Nephron progenitor cell (in vitro differentiated cells): ENCODE results near the gene AGR3.

ENCODE experiments used
- DNase-seq: peaks from one replicate; pipeline ENCODE4 v3.0.0; 2021
- H3K27ac Mint-ChIP-seq: 2 replicates; pipeline ENCODE4 v1.8.0; 2021; ENCODE audit warnings: mild to moderate bottlenecking, moderate library complexity, mixed read lengths
- H3K27me3 Mint-ChIP-seq: 2 replicates; pipeline ENCODE4 v1.8.0; 2021; ENCODE audit warnings: mild to moderate bottlenecking, low read depth, mixed read lengths; ENCODE audit not compliant: poor library complexity
- H3K36me3 Mint-ChIP-seq: 2 replicates; pipeline ENCODE4 v1.8.0; 2021; ENCODE audit warnings: low read depth, mixed read lengths
- H3K4me1 Mint-ChIP-seq: 2 replicates; pipeline ENCODE4 v1.8.0; 2021; ENCODE audit warnings: mixed read lengths
- H3K4me3 Mint-ChIP-seq: 2 replicates; pipeline ENCODE4 v1.8.0; 2021; ENCODE audit warnings: mild to moderate bottlenecking, moderate library complexity, mixed read lengths
- H3K9me3 Mint-ChIP-seq: 2 replicates; pipeline ENCODE4 v1.8.0; 2021; ENCODE audit warnings: mild to moderate bottlenecking, moderate library complexity, mixed read lengths
- CTCF ChIP-seq: fragments of 200-600 bp; sonication (generic); IDR thresholded peaks from 2 replicates; pipeline ENCODE4 v1.5.0; 2021; ENCODE audit warnings: antibody characterized with exemption

The AGR3 gene

GRCh38 chr7:16847381-16847860 lies 34.4 kb downstream of the AGR3 start:
- Mint-ChIP-seq H3K4me1 (peaks cover 20% of the 10 kb centered on the region), H3K36me3 (no peaks in the 10 kb centered on the region), H3K27me3 (peaks cover 2% of the 10 kb centered on the region), H3K9me3 (no peaks in the 10 kb centered on the region), H3K4me3 (no peak overlapping the region), H3K27ac (no peak overlapping the region)
- TF ChIP-seq CTCF = no peak
- DNase-seq = no peak

- no peak for DNase-seq
- no peak for TF ChIP-seq CTCF
- Mint-ChIP-seq H3K9me3 (no peaks in the 10 kb centered on the region), H3K27me3 (no peaks in the 10 kb centered on the region), H3K4me1 (peaks cover 21% of the 10 kb centered on the region), H3K36me3 (no peaks in the 10 kb centered on the region), H3K4me3 (no peak overlapping the region), H3K27ac (peak overlapping the region; percentile 21)
These were observed 35.1 kb downstream of the AGR3 start for GRCh38 chr7:16846601-16847165.

GRCh38 chr7:16845746-16846145 lies 36.0 kb downstream of the AGR3 start:
- H3K36me3 Mint-ChIP-seq = no peaks in the 10 kb centered on the region
- no peak overlapping the region for H3K27ac Mint-ChIP-seq
- no peak for DNase-seq
- TF ChIP-seq CTCF = no peak
- peaks cover 3% of the 10 kb centered on the region for H3K27me3 Mint-ChIP-seq
- H3K4me3 Mint-ChIP-seq = no peak overlapping the region
- no peaks in the 10 kb centered on the region for H3K9me3 Mint-ChIP-seq
- peaks cover 27% of the 10 kb centered on the region for H3K4me1 Mint-ChIP-seq

- no peak overlapping the region for H3K4me3 Mint-ChIP-seq
- no peaks in the 10 kb centered on the region for H3K9me3 Mint-ChIP-seq
- no peak for DNase-seq
- TF ChIP-seq CTCF = no peak
- H3K27ac Mint-ChIP-seq = no peak overlapping the region
- H3K36me3 Mint-ChIP-seq = no peaks in the 10 kb centered on the region
- peaks cover 26% of the 10 kb centered on the region for H3K4me1 Mint-ChIP-seq
- peaks cover 3% of the 10 kb centered on the region for H3K27me3 Mint-ChIP-seq
These were observed 40.1 kb downstream of the AGR3 start for GRCh38 chr7:16841681-16842080.

GRCh38 chr7:16840094-16840493 lies 41.7 kb downstream of the AGR3 start:
- Mint-ChIP-seq H3K4me3 (no peak overlapping the region), H3K36me3 (no peaks in the 10 kb centered on the region), H3K4me1 (peaks cover 19% of the 10 kb centered on the region), H3K27ac (no peak overlapping the region), H3K9me3 (peaks cover 4% of the 10 kb centered on the region), H3K27me3 (peaks cover 3% of the 10 kb centered on the region)
- no peak for TF ChIP-seq CTCF
- no peak for DNase-seq

GRCh38 chr7:16839646-16840045 lies 42.1 kb downstream of the AGR3 start:
- no peak overlapping the region for H3K27ac Mint-ChIP-seq
- no peak for DNase-seq
- H3K4me3 Mint-ChIP-seq = no peak overlapping the region
- H3K4me1 Mint-ChIP-seq = peaks cover 19% of the 10 kb centered on the region
- H3K36me3 Mint-ChIP-seq = no peaks in the 10 kb centered on the region
- TF ChIP-seq CTCF = no peak
- H3K27me3 Mint-ChIP-seq = peaks cover 3% of the 10 kb centered on the region
- peaks cover 4% of the 10 kb centered on the region for H3K9me3 Mint-ChIP-seq
